PC-3 (cell line): ENCODE measurements around the gene PLCXD1.
"Not testable (repeated sequence)": the region's sequence is repeated elsewhere in the genome, so short reads cannot be mapped to it uniquely, and the experiment has no call there.

Experiments used
- EZH2 ChIP-seq: fragments of 300-600 bp; sonication (generic); IDR thresholded peaks from one replicate; pipeline ENCODE4 v1.6.1; 2017; ENCODE audit warnings: antibody characterized with exemption, mild to moderate bottlenecking, low read length; ENCODE audit not compliant: unreplicated experiment
- EZH2phosphoT487 ChIP-seq: fragments of 300-600 bp; sonication (generic); IDR thresholded peaks from 2 replicates; pipeline ENCODE4 v1.6.1; 2018; ENCODE audit warnings: mild to moderate bottlenecking, antibody characterized with exemption, low read length, borderline replicate concordance
- TF ChIP-seq, protein P1 (sequence below): fragments of 300-600 bp; sonication (generic); conservative IDR thresholded peaks from 2 replicates; pipeline ENCODE4 v1.5.1; 2017; ENCODE audit warnings: antibody characterized with exemption, low read depth, mild to moderate bottlenecking, low read length

DNA sequence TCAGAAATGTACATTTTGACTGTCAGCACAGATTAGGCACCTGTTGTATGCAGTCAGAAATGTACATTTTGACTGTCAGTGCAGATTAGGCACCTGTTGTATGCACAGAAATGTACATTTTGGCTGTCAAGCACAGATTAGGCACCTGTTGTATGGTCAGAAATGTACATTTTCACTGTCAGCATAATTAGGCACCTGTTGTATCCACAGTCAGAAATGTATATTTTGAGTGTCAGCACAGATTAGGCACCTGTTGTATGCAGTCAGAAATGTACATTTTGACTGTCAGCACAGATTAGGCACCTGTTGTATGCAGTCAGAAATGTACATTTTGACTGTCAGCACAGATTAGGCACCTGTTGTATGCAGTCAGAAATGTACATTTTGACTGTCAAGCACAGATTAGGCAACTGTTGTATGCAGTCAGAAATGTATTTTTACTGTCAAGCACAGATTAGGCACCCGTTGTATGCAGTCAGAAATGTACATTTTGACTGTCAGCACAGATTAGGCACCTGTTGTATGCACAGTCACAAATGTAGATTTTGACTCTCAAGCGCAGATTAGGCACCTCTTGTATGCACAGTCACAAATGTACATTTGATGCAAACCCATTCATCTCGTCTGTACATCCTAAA lies 25.6 kb downstream of the PLCXD1 start:
- TF ChIP-seq, protein P1, sequence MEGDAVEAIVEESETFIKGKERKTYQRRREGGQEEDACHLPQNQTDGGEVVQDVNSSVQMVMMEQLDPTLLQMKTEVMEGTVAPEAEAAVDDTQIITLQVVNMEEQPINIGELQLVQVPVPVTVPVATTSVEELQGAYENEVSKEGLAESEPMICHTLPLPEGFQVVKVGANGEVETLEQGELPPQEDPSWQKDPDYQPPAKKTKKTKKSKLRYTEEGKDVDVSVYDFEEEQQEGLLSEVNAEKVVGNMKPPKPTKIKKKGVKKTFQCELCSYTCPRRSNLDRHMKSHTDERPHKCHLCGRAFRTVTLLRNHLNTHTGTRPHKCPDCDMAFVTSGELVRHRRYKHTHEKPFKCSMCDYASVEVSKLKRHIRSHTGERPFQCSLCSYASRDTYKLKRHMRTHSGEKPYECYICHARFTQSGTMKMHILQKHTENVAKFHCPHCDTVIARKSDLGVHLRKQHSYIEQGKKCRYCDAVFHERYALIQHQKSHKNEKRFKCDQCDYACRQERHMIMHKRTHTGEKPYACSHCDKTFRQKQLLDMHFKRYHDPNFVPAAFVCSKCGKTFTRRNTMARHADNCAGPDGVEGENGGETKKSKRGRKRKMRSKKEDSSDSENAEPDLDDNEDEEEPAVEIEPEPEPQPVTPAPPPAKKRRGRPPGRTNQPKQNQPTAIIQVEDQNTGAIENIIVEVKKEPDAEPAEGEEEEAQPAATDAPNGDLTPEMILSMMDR = not testable (repeated sequence)
- not testable (repeated sequence) for TF ChIP-seq EZH2, EZH2phosphoT487
